A204.1 (cell line): ENCODE results near the gene SLC26A2.

Experiments used
- FAIRE-seq: peaks from 2 replicates; lab custom pipeline; 2012; peaks lifted over from hg19 to GRCh38; lab: Jason Lieb, UNC

SLC26A2 gene

DNA sequence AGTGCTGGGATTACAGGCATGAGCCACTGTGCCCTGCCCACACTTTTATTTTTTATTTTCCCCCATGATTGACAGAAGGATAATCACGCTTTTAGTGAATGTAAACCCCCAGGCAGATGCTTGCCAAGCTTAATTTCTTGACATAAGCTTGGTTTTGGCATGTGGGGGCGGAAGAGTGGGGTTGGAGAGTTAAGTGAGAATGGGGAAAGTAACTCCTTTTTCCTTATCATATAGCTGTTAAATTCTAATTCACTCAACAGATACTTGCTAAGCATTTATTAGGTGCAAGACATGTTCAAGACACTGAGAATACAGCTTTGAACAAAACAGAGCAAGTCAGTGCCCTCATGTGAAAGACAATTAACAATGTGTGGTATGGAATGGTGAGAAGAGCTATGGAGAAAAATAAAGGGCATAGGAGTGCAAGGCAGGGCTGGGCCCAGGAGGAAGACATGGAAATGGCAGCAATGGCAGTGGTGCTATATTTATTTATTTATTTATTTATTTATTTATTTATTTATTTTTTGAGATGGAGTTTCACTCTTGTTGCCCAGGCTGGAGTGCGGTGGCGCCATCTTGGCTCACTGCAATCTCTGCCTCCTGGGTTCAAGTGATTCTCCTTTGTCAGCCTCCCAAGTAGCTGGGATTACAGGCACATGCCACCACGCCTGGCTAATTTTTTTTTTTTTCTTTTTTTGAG, 2.2 kb downstream of the SLC26A2 start:
- FAIRE-seq = no peak

DNA sequence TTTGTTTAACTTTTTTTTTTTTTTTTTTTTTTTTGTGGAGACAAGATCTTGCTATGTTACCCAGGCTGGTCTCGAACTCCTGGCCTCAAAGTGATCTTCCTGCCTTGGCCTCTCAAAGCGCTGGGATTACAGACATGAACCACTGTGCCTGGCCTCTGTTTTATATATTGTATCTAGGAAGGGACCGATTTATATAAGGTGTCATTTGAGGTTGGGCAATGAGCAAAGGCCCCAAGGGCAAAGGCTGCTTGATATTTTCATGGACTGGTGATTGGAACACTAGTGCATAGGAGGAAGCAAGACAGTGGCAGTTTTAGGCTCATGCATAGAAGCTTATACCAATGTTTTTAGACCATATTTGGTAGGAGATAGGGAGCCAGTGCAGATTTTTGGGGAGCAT, 3.2 kb downstream of the SLC26A2 start:
- FAIRE-seq = no peak

DNA sequence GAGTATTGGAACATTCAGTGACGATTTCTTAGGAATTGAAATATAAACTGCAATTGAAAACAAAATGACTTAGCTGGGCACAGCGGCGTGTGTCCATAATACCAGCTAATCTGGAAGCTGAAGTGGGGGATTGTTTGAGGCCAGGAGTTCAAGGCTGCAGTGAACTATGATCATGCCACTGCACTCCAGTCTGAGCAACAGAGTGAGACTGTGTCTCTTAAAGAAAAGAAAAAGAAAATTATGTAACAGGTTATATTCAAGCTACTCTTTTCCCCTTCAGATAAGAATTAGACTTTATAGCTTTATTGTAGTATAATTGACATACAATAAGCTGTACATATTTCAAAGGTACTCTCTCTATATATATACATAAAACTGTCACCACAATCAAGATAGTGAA, 6.4 kb downstream of the SLC26A2 start:
- FAIRE-seq = no peak

DNA sequence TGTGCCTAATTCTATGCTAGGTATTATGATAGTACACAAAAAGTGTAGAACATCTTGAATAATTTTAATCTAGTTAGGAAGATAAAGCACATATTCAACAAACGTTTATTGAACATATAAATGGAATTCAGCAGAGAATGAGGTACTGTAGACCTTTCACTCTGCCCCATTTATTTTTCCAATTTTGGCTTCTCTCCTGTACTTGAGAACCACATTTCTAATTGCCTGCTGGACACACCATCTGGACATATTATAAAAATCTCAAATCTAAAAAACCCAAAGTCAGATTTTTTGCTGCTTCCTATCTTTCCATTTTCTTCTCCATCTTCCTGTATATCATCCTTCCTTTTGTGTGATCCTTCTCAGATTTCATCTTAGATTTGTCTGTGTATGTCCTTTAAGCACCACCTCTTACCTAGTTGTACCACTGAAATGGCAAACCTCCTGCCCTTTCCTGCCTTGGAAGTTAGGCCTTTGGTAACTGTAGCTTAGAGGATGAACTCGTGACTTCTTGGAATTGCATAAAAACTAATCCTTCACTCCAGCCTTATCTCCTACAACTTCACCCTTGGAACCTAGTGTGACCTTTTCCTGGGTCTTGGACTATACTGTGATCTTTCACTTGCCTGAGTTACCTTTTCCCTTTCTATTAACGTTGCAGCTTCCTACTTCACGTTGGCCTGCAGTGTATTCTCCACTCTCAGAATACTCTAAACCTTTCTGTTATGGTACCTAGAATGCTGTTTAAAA, 8.8 kb downstream of the SLC26A2 start:
- no peak for FAIRE-seq

- FAIRE-seq = no peak
Observed at GRCh38 chr5:149975409-149975808, 14.9 kb downstream of the SLC26A2 start.

DNA sequence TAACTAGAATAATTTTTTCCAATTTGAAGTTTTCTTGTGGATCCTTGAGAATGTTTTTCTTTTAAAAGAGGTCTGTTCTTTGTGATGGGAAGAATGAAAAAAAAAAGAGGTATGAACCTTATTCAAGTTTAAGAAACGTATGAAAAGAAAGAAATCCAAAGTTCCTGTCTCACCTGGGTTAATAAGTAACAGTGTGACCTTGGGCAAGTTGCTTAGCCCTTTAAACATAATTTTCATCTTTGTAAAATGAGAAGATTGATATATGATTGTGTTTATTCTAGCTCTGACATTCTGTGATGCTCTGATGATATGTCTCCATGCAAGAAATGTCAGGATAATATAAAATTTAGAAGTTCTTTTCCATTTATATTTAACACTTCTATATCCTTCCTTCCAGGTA, 19.3 kb downstream of the SLC26A2 start:
- FAIRE-seq = no peak

DNA sequence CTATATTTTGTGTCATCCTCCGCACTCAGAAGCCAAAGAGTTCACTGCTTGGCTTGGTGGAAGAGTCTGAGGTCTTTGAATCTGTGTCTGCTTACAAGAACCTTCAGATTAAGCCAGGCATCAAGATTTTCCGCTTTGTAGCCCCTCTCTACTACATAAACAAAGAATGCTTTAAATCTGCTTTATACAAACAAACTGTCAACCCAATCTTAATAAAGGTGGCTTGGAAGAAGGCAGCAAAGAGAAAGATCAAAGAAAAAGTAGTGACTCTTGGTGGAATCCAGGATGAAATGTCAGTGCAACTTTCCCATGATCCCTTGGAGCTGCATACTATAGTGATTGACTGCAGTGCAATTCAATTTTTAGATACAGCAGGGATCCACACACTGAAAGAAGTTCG, 20.6 kb downstream of the SLC26A2 start:
- FAIRE-seq = no peak

- FAIRE-seq = no peak
Observed at GRCh38 chr5:149982505-149982904, 21.9 kb downstream of the SLC26A2 start.

- no peak for FAIRE-seq
Observed at GRCh38 chr5:149988126-149988525, 27.6 kb downstream of the SLC26A2 start.

GRCh38 chr5:149990518-149991376, 30.2 kb downstream of the SLC26A2 start:
- FAIRE-seq = peak; percentile 95

DNA sequence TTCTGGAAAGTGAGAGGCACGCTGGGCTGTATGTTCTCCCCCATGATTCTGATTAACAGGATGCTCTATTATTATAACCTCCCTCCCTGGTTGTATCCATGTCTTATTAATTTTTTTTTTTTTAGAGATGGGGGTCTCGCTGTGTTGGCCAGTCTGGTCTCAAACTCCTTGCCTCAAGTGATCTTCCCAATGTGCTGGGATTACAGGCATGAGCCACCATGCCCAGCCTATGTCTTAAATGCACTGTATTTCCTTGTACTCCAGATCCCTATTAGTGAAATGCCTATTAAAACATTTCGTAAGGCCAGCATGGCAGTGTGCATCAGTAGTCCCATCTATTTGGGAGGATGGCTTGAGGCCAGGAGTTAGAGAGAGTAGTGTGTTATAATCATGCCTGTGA, 32.9 kb downstream of the SLC26A2 start:
- no peak for FAIRE-seq

DNA sequence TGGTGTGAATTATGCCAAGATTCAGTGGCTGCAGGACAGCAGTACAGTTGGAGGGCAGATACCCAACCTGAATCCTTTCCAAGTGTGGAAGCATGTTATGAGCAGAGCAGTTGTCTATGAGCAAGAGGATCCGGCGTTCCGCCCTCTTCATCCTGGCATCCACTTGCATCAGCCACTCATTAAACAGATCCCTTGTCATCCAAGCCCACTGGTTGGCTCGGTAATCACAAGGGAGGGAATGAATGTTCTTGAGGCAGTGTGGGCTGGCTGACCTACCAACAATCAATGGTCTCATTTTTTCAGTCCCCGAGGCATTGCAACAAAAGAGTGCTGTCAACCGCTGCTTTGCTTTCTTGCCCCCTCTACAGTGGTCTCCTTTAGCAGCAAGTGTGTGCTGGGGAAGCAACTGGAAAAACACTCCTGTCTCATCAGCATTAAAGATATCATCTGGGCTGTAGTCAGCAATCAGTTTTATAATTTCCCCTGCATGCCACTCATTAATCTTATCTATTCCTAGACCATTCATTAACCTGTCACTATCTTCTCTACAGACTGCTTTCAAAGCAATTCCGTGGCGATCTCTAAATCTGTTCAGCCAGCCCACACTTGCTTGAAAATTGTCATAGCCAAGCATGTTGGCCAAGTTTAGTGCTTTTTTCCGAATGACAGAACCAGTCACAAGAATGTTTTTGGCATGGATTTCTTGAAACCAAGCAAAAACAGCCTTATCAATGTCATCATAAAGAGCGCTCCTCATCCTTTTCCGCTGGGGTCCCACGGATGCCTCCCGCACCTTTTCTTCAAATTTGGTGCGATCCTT, 35.0 kb downstream of the SLC26A2 start:
- no peak for FAIRE-seq

- no peak for FAIRE-seq
Observed at GRCh38 chr5:149996205-149996890, 35.8 kb downstream of the SLC26A2 start.

DNA sequence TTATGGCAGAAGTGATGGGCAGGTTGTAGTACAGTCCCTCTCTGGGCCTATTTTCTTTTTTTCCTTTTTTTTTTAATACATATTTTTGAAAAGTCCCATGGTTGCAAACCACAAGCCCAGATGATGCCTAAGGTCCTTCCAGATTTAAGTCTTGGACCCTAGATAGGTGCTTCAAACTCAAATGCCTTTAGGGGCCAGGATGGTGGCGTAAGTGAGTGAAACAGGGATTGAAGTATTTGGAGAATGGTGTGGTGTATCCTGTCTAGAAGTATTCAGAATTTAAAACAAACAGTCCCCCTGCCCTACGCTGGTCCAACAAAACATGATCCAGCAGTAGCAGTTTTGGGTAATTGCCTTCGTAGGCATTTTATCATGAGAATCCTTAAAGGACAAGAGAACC, 37.7 kb downstream of the SLC26A2 start:
- no peak for FAIRE-seq

- FAIRE-seq = no peak
Observed at GRCh38 chr5:149999359-149999758, 38.8 kb downstream of the SLC26A2 start.

DNA sequence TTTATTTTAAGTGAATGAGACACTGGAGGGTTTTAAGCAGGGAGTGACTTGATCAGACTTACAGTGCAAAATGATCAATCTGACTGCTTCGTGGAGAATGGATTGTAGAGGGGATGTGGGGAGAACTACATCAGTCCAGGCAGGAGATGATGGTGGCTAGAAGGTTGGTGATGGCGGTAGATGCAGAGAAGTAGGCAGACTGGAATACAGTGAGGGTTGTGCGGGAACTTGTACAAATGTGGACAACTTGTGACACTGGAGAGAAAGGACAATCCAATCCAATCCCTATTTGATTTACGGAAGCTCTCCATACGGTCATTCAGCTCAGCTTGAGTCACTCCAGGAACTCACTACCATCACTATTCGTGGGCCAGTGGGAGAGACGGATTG, 39.3 kb downstream of the SLC26A2 start:
- no peak for FAIRE-seq

DNA sequence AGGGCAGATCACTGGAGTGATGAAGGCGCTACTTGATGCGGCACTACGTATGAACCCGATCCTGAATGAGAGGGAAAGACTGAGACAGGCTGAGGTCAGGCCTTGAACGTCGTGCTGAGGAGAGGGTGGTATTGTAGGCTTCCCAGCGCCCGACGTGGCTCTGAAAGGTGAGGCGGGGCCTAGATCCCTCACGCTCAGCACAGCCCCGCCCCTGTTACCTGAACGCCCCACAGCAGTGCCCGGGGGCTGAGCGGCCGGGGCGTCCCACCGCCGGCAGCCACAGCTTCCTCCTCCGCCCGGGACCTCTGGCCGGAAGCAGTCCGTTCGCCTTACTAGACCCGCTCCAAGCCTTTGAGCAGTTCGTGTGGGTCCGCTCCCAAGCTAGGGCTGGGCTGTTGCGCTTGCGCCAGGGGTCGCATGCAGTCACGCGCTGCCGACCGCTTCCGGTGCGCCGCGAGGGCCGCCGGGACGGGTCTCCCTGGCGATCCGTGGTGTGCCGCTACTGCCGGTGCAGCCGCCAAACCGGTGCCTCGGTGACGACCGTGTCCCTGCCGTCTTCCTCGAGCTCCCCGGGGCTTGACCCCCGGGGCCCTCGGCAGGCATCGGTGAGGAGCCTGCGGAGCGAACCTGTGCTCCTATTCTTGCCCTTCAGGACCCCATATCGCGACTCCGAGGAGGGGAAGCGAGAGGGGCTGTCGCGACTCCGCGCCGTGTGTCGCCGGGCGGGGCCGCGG, 39.9 kb downstream of the SLC26A2 start, which contains the start of the genes HMGXB3 and TIGD6:
Gene HMGXB3, plus strand, starts transcription at position 484 of the 734 bp plus-strand sequence. CDS start 4,114 bp downstream, outside the sequence.
Gene TIGD6, minus strand, starts transcription at position 399 of the 734 bp plus-strand sequence. CDS start 4,306 bp downstream, outside the sequence.
- no peak for FAIRE-seq

GRCh38 chr5:150000990-150001659, 40.6 kb downstream of the SLC26A2 start:
- FAIRE-seq = no peak

DNA sequence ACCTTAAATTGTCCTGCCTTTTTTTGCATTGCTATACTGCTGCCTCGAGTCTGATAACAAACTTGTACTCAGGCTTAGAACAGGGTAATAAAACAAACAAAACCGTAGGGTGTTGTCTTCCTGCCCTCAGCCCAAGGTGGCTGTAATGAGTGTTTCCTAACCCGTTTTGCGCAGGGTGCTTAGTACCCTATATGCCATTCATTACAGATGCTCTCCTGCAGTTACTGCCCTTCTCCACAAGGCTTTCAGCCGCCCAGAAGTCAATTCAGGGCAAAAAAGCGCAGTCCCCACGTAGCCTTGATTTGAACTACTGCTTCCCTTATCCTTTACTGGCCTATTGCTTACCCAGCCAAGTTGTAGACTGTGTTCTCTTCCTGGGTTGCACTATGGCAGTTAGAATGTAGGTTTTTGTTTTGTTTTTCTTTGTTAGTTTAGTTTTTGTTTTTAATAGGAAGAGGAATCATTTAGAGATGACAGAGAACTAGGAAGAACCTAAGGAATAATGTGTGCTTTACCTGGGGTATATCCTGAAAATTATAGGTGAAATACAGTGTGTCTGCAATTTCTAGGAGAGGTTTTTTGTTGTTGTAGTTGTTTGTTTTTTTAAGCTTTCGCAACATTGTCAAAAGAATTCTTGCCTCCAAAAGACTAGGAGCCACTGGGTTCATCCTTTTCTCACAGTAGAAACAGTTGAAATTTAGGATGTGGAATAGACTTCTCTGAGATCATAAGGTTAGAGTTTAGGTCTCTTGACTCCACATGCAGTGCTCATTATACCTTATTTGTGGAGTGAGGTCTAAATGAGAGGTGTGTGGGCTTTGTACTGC, 41.3 kb downstream of the SLC26A2 start:
- no peak for FAIRE-seq
